ENCODE results near the gene NPHP4. TPM values are rescaled to one million over a fixed set of nuclear protein-coding genes. Genes with fewer than 3 reads are reported as not detected.

NPHP4 gene
- total and polyA plus RNA-seq, 9 of the 15 experiments (the other 6 are each of a cell fraction or from before 2014, with no cell fraction given) = 0.52 to 26.2 (median 6.7) TPM

- no peaks in the 10 kb centered on the region for H3K79me2 ChIP-seq (ENCODE audit: control insufficient read depth, insufficient read depth, low read length)
- TF ChIP-seq ZNF316 (IDR thresholded peaks at IDR 0.05) (peak; percentile 26; the same call in 1 of the 2 replicates), PRPF4 (IDR thresholded peaks at IDR 0.05; ENCODE audit: insufficient read depth, low read depth, low read length, poor library complexity, severe bottlenecking) (no peak)
- H2AFZ ChIP-seq (ENCODE audit: low read depth, low read length) = no peak overlapping the region
- peaks cover 0 to 21% of the 10 kb centered on the region in 2 experiments; a peak in 2 of 5 replicates for H3K4me1 ChIP-seq (replicated peaks in 1 of 2; ENCODE audit: control insufficient read depth in 2 of 2, insufficient read depth in 2 of 2, low read length in 2 of 2)
- ATAC-seq = no peak
- H3K9me1 ChIP-seq (ENCODE audit: control insufficient read depth, insufficient read depth, low read length) = no peaks in the 10 kb centered on the region
- H3K9me3 ChIP-seq (replicated peaks; ENCODE audit: control insufficient read depth, insufficient read depth, low read depth, low read length) = no peaks in the 10 kb centered on the region
- H3K4me2 ChIP-seq (ENCODE audit: insufficient read depth, low read length) = no peak overlapping the region
- no peaks in the 10 kb centered on the region for H3K36me3 ChIP-seq (ENCODE audit: control insufficient read depth, insufficient read depth, low read length)
- FAIRE-seq = no peak
- H3K9ac ChIP-seq (ENCODE audit: insufficient read depth in 1 of 2, low read depth in 2 of 2, low read length in 2 of 2) = no peak overlapping the region
- intact Hi-C loops (cut with micrococcal nuclease) = no loop called here
- WGBS (ENCODE audit: insufficient coverage, low coverage, missing lambda C conversion rate) = 44% methylated on average over 6 of the region's 6 CpGs
- BruUV-seq (replicated peaks) = no TSS peak
- peaks cover 30% of the 10 kb centered on the region for H4K20me1 ChIP-seq (replicated peaks; ENCODE audit: control insufficient read depth, insufficient read depth, low read length)
- DNase-seq (ENCODE audit: extremely low read depth in 1 of 4, low spot score in 3 of 4) = no peak
- CTCF ChIA-PET (ENCODE audit: low intra/inter-chr PET ratio) = no interaction called here
- POLR2A ChIA-PET = interaction anchor here (1.0 kb wide), 1 partner anchor 16 kb away, joined by 3 read pairs; no protein-coding TSS in a partner anchor
- in situ Hi-C loops (cut with MboI) = no loop called here
- H3K27ac ChIP-seq (ENCODE audit: extremely low read depth, low read depth, low read length) = no peak overlapping the region
- no peak overlapping the region for H3K4me3 ChIP-seq
- H3K27me3 ChIP-seq (ENCODE audit: control insufficient read depth in 2 of 2, insufficient read depth in 2 of 2, low read length in 2 of 2) = no peaks in the 10 kb centered on the region; a peak in 1 of 5 replicates
These were observed 32.2 kb upstream of the NPHP4 start for GRCh38 chr1:6024376-6024775.

GRCh38 chr1:6023346-6023745 lies 31.1 kb upstream of the NPHP4 start:
- H3K9ac ChIP-seq (ENCODE audit: insufficient read depth in 1 of 2, low read depth in 2 of 2, low read length in 2 of 2) = no peak overlapping the region
- no peak overlapping the region for H3K4me3 ChIP-seq
- H3K27ac ChIP-seq (ENCODE audit: extremely low read depth, low read depth, low read length) = no peak overlapping the region
- no peaks in the 10 kb centered on the region for H3K9me1 ChIP-seq (ENCODE audit: control insufficient read depth, insufficient read depth, low read length)
- intact Hi-C loops (cut with micrococcal nuclease) = no loop called here
- H3K36me3 ChIP-seq (ENCODE audit: control insufficient read depth, insufficient read depth, low read length) = no peaks in the 10 kb centered on the region; the same call in 2 of the 3 replicates
- ATAC-seq = no peak
- ChIA-PET CTCF (ENCODE audit: low intra/inter-chr PET ratio) (no interaction called here), POLR2A (no interaction called here)
- H3K9me3 ChIP-seq (replicated peaks; ENCODE audit: control insufficient read depth, insufficient read depth, low read depth, low read length) = no peaks in the 10 kb centered on the region
- FAIRE-seq = no peak
- peaks cover 25% of the 10 kb centered on the region for H4K20me1 ChIP-seq (replicated peaks; ENCODE audit: control insufficient read depth, insufficient read depth, low read length)
- DNase-seq (ENCODE audit: extremely low read depth in 1 of 4, low spot score in 3 of 4) = no peak
- in situ Hi-C loops (cut with MboI) = no loop called here
- H3K79me2 ChIP-seq (ENCODE audit: control insufficient read depth, insufficient read depth, low read length) = no peaks in the 10 kb centered on the region
- WGBS (ENCODE audit: insufficient coverage, low coverage, missing lambda C conversion rate) = 7% methylated on average over 5 of the region's 5 CpGs
- H2AFZ ChIP-seq (ENCODE audit: low read depth, low read length) = no peak overlapping the region
- peaks cover 0 to 21% of the 10 kb centered on the region in 2 experiments; a peak in 1 of 5 replicates for H3K4me1 ChIP-seq (replicated peaks in 1 of 2; ENCODE audit: control insufficient read depth in 2 of 2, insufficient read depth in 2 of 2, low read length in 2 of 2)
- no peaks in the 10 kb centered on the region; a peak in 1 of 5 replicates for H3K27me3 ChIP-seq (ENCODE audit: control insufficient read depth in 2 of 2, insufficient read depth in 2 of 2, low read length in 2 of 2)
- H3K4me2 ChIP-seq (ENCODE audit: insufficient read depth, low read length) = no peak overlapping the region
- no TSS peak for BruUV-seq (replicated peaks)
- TF ChIP-seq HBP1 (CRISPR knock-in tag; IDR thresholded peaks at IDR 0.05) = no peak
- TF ChIP-seq POLR2H (tag; IDR thresholded peaks at IDR 0.05; ENCODE audit: low read depth) = no peak
- TF ChIP-seq TARDBP (IDR thresholded peaks at IDR 0.05) = no peak
- no peak for TF ChIP-seq FOXJ3 (CRISPR knock-in tag; IDR thresholded peaks at IDR 0.05)
- TF ChIP-seq, protein P1, sequence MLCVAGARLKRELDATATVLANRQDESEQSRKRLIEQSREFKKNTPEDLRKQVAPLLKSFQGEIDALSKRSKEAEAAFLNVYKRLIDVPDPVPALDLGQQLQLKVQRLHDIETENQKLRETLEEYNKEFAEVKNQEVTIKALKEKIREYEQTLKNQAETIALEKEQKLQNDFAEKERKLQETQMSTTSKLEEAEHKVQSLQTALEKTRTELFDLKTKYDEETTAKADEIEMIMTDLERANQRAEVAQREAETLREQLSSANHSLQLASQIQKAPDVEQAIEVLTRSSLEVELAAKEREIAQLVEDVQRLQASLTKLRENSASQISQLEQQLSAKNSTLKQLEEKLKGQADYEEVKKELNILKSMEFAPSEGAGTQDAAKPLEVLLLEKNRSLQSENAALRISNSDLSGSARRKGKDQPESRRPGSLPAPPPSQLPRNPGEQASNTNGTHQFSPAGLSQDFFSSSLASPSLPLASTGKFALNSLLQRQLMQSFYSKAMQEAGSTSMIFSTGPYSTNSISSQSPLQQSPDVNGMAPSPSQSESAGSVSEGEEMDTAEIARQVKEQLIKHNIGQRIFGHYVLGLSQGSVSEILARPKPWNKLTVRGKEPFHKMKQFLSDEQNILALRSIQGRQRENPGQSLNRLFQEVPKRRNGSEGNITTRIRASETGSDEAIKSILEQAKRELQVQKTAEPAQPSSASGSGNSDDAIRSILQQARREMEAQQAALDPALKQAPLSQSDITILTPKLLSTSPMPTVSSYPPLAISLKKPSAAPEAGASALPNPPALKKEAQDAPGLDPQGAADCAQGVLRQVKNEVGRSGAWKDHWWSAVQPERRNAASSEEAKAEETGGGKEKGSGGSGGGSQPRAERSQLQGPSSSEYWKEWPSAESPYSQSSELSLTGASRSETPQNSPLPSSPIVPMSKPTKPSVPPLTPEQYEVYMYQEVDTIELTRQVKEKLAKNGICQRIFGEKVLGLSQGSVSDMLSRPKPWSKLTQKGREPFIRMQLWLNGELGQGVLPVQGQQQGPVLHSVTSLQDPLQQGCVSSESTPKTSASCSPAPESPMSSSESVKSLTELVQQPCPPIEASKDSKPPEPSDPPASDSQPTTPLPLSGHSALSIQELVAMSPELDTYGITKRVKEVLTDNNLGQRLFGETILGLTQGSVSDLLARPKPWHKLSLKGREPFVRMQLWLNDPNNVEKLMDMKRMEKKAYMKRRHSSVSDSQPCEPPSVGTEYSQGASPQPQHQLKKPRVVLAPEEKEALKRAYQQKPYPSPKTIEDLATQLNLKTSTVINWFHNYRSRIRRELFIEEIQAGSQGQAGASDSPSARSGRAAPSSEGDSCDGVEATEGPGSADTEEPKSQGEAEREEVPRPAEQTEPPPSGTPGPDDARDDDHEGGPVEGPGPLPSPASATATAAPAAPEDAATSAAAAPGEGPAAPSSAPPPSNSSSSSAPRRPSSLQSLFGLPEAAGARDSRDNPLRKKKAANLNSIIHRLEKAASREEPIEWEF (CRISPR knock-in tag; IDR thresholded peaks at IDR 0.05) = no peak
- no peak for TF ChIP-seq CHD4 (IDR thresholded peaks at IDR 0.05; ENCODE audit: insufficient read depth, insufficient replicate concordance, low read depth, low read length, poor library complexity, severe bottlenecking)
